Nephron progenitor cell (in vitro differentiated cells): ENCODE measurements around the gene PLA2G2F.

Experiments
- DNase-seq: peaks from one replicate; pipeline ENCODE4 v3.0.0; 2021
- H3K27ac Mint-ChIP-seq: 2 replicates; pipeline ENCODE4 v1.8.0; 2021; ENCODE audit warnings: mild to moderate bottlenecking, moderate library complexity, mixed read lengths
- H3K27me3 Mint-ChIP-seq: 2 replicates; pipeline ENCODE4 v1.8.0; 2021; ENCODE audit warnings: mild to moderate bottlenecking, low read depth, mixed read lengths; ENCODE audit not compliant: poor library complexity
- H3K36me3 Mint-ChIP-seq: 2 replicates; pipeline ENCODE4 v1.8.0; 2021; ENCODE audit warnings: low read depth, mixed read lengths
- H3K4me1 Mint-ChIP-seq: 2 replicates; pipeline ENCODE4 v1.8.0; 2021; ENCODE audit warnings: mixed read lengths
- H3K4me3 Mint-ChIP-seq: 2 replicates; pipeline ENCODE4 v1.8.0; 2021; ENCODE audit warnings: mild to moderate bottlenecking, moderate library complexity, mixed read lengths
- H3K9me3 Mint-ChIP-seq: 2 replicates; pipeline ENCODE4 v1.8.0; 2021; ENCODE audit warnings: mild to moderate bottlenecking, moderate library complexity, mixed read lengths
- TF ChIP-seq, protein P1 (sequence below): fragments of 200-600 bp; sonication (generic); IDR thresholded peaks from 2 replicates; pipeline ENCODE4 v1.5.0; 2021; ENCODE audit warnings: antibody characterized with exemption

PLA2G2F gene

DNA sequence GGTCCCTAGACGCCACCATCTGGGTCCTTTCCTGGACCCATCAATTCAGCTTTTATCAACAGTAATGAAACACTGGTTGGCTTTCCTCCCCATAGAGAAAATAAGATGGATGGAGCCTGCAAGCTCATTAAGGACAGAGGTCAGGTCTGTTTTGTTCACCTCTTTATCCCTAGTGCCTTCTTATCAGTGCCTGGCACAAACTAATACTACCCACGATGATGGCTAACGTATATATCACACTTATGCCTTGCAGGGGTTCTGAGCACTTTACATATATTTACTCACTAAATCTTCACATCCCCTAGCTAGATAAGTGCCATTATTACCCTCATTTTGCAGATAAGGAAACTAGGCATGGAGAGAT, 41.7 kb downstream of the PLA2G2F start:
- no peak overlapping the region for H3K27ac Mint-ChIP-seq
- TF ChIP-seq, protein P1, sequence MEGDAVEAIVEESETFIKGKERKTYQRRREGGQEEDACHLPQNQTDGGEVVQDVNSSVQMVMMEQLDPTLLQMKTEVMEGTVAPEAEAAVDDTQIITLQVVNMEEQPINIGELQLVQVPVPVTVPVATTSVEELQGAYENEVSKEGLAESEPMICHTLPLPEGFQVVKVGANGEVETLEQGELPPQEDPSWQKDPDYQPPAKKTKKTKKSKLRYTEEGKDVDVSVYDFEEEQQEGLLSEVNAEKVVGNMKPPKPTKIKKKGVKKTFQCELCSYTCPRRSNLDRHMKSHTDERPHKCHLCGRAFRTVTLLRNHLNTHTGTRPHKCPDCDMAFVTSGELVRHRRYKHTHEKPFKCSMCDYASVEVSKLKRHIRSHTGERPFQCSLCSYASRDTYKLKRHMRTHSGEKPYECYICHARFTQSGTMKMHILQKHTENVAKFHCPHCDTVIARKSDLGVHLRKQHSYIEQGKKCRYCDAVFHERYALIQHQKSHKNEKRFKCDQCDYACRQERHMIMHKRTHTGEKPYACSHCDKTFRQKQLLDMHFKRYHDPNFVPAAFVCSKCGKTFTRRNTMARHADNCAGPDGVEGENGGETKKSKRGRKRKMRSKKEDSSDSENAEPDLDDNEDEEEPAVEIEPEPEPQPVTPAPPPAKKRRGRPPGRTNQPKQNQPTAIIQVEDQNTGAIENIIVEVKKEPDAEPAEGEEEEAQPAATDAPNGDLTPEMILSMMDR: no peak
- no peaks in the 10 kb centered on the region for H3K36me3 Mint-ChIP-seq
- no peaks in the 10 kb centered on the region for H3K9me3 Mint-ChIP-seq
- peaks cover 66% of the 10 kb centered on the region for H3K4me1 Mint-ChIP-seq
- no peak overlapping the region for H3K4me3 Mint-ChIP-seq
- H3K27me3 Mint-ChIP-seq: peaks cover 20% of the 10 kb centered on the region
- no peak for DNase-seq

DNA sequence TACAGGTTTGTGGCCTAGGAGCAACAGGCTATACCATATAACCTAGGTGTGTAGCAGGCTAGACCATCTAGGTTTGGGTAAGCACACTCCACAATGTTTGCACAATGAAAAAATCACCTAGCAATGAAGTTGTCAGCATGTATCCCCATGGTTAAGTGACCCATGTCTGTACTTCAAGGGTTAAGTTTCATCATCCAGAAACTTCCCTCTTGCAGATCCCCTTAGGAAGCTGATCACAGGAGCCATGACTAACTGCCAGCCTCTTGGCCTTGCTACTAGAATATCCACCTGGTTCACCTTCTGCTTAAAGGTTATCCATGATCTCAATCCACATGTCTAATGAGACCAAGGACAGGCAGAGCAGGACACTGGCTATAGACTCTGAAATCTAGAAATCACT, 43.3 kb downstream of the PLA2G2F start:
- H3K4me3 Mint-ChIP-seq: no peak overlapping the region
- TF ChIP-seq, protein P1: no peak
- no peaks in the 10 kb centered on the region for H3K9me3 Mint-ChIP-seq
- H3K4me1 Mint-ChIP-seq: peaks cover 68% of the 10 kb centered on the region
- no peak overlapping the region for H3K27ac Mint-ChIP-seq
- no peaks in the 10 kb centered on the region for H3K36me3 Mint-ChIP-seq
- no peak for DNase-seq
- peaks cover 13% of the 10 kb centered on the region for H3K27me3 Mint-ChIP-seq

DNA sequence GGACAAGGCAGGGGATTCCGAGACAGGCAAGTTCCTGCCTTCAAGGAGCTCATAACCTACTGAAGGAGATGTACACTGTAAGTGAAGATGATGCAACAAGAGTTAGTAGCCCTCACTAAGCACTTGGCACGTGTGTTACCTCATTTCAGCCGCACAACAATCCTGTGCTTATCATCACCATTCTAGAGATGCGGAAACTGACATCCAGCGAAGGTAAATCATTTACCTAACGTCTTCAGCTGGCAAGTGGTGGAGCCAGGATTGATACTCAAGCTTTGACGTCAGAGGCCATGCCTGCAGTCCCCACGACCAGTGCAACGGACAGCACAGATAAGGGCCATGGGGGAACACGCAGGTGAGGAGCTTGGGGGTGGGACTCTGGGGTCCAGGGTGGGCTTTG, 43.9 kb downstream of the PLA2G2F start:
- H3K4me1 Mint-ChIP-seq: peaks cover 72% of the 10 kb centered on the region
- TF ChIP-seq, protein P1: no peak
- H3K27me3 Mint-ChIP-seq: peaks cover 6% of the 10 kb centered on the region

DNA sequence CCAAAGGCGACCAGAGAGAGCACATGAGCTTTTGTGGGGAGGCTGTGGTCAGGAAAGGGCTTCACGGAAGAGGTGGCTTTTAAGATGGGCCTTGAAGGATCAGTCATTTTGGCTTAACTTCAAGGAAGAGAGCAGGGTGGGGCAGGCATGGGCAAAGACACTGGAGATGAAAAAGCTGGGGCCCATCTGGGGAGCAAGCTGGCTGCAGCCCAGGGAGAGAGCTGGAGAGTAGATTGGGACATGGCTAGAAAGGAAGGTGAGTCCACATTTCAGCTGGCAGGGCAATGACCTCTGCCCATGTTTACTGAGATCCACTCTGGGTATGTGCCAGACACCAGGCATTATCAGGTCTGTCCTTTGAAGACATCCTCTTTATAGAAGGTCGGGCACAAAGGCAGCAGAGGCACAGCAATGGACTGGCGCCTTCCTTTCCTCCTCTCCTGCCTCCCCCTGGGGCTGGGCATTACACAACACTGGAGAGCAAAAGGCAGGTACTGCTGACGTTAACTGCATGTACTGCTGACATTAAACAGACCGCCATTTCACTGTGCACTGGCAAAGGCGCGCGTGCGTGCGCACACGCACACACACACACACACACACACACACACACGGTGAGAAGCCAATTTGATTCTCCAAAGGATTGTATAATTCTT, 44.6 kb downstream of the PLA2G2F start:
- no peaks in the 10 kb centered on the region for H3K36me3 Mint-ChIP-seq
- H3K4me1 Mint-ChIP-seq: peaks cover 72% of the 10 kb centered on the region
- DNase-seq: no peak
- H3K27me3 Mint-ChIP-seq: peaks cover 3% of the 10 kb centered on the region
- no peak overlapping the region for H3K4me3 Mint-ChIP-seq
- TF ChIP-seq, protein P1: no peak
- peak overlapping the region; percentile 1 for H3K27ac Mint-ChIP-seq
- no peaks in the 10 kb centered on the region for H3K9me3 Mint-ChIP-seq

More for the DNA sequence above, 43.9 kb downstream of the PLA2G2F start:
- Mint-ChIP-seq H3K36me3 (no peaks in the 10 kb centered on the region), H3K9me3 (no peaks in the 10 kb centered on the region), H3K4me3 (no peak overlapping the region), H3K27ac (no peak overlapping the region)
- DNase-seq: no peak

DNA sequence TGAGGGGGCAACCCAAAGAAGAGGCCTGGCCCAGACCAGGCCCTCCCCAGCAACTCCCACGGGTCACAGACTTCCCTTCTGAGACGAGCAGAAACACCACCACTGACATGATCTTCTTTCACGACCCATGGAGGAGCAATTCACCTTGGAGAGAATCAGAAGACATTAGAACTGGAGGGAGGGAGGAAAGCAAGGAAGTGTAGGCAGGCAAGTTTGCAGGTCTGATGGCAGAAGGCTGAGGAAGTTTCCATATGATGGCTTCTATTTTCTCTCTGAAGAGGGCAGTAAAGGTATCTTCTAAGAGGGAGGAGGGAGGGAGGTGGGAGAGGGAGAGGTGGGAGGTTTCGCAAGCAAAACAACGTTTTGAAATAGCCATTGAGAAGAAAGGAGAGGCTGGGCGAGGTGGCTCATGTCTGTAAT, 45.4 kb downstream of the PLA2G2F start:
- Mint-ChIP-seq H3K4me3 (peak overlapping the region; percentile 50), H3K4me1 (peaks cover 72% of the 10 kb centered on the region), H3K36me3 (no peaks in the 10 kb centered on the region), H3K27ac (peak overlapping the region; percentile 1), H3K27me3 (peaks cover 3% of the 10 kb centered on the region), H3K9me3 (no peaks in the 10 kb centered on the region)
- no peak for DNase-seq
- TF ChIP-seq, protein P1: no peak
